GM12864 (cell line): ENCODE measurements around the gene TSPAN15.
A peak's percentile ranks its signal among the peaks of the same experiment; 100 is the strongest.

Experiments
- DNase-seq: peaks from one replicate; pipeline ENCODE4 v3.0.0-alpha.2; 2011; ENCODE audit warnings: low read depth
- H3K4me3 ChIP-seq: 2 replicates; pipeline ENCODE4 v1.5.1; 2011; ENCODE audit warnings: mild to moderate bottlenecking, low read depth, low read length, control low read depth
- CTCF ChIP-seq: IDR thresholded peaks from 2 replicates; pipeline ENCODE4 v1.5.1; 2011; ENCODE audit warnings: low read depth, mild to moderate bottlenecking, moderate library complexity, low read length, control low read depth, inconsistent platforms; ENCODE audit errors: missing control alignments

Gene TSPAN15

GRCh38 chr10:69451209-69451783, at the start of gene TSPAN15:
Gene TSPAN15, plus strand, starts transcription at chr10:69451465. Its CDS starts 130 bp downstream, at chr10:69451595.
- peak within 1 kb of the TSS; percentile 63 for H3K4me3 ChIP-seq
- DNase-seq = peak; percentile 38
- no peak for TF ChIP-seq CTCF

- TF ChIP-seq CTCF = no peak
- H3K4me3 ChIP-seq = no peak overlapping the region
- DNase-seq = no peak
These were observed 48.9 kb upstream of the TSPAN15 start for GRCh38 chr10:69402386-69402785.

GRCh38 chr10:69403066-69403465, 48.2 kb upstream of the TSPAN15 start:
- TF ChIP-seq CTCF = no peak
- DNase-seq = no peak
- H3K4me3 ChIP-seq = no peak overlapping the region

- no peak overlapping the region for H3K4me3 ChIP-seq
- DNase-seq = no peak
- TF ChIP-seq CTCF = no peak
These were observed 47.7 kb upstream of the TSPAN15 start for GRCh38 chr10:69403519-69403918.

GRCh38 chr10:69404786-69405185, 46.5 kb upstream of the TSPAN15 start:
- no peak for TF ChIP-seq CTCF
- no peak for DNase-seq
- no peak overlapping the region for H3K4me3 ChIP-seq

- no peak overlapping the region for H3K4me3 ChIP-seq
- TF ChIP-seq CTCF = no peak
- no peak for DNase-seq
These were observed 46.0 kb upstream of the TSPAN15 start for GRCh38 chr10:69405221-69405620.

- no peak overlapping the region for H3K4me3 ChIP-seq
- no peak for DNase-seq
- no peak for TF ChIP-seq CTCF
These were observed 44.9 kb upstream of the TSPAN15 start for GRCh38 chr10:69406302-69406811.
